Pons (tissue), 1 donor: ENCODE measurements around the gene UPF1.
A peak's percentile ranks its signal among the peaks of the same experiment; 100 is the strongest.
"Not testable (repeated sequence)": the region's sequence is repeated elsewhere in the genome, so short reads cannot be mapped to it uniquely, and the experiment has no call there.

ENCODE experiments used
- DNase-seq: peaks from one replicate; pipeline ENCODE4 v3.0.0-alpha.2; 2016; ENCODE audit warnings: low spot score

UPF1 gene

DNA sequence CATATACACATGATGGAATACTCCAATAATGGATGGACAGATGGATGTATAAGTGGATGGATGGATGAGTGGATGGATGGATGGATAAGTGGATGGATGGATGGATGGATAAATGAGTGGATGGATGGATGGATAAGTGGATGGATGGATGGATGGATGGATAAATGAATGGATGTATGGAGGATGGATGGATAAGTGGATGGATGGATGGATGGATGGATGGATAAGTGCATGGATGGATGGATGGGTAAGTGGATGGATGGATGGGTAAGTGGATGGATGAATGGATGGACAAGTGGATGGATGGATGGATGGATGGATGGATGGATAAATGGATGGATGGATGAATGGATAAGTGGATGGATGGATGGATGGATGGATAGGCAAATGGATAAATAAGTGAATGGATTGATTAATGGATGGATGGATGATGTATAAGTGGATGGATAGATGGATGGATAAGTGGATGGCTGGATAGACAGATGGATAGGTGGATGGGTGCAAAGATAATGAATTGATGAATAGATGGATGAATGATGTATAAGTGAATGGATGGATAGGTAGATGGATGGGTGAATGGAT lies 32.3 kb upstream of the UPF1 start:
- DNase-seq = no peak

DNA sequence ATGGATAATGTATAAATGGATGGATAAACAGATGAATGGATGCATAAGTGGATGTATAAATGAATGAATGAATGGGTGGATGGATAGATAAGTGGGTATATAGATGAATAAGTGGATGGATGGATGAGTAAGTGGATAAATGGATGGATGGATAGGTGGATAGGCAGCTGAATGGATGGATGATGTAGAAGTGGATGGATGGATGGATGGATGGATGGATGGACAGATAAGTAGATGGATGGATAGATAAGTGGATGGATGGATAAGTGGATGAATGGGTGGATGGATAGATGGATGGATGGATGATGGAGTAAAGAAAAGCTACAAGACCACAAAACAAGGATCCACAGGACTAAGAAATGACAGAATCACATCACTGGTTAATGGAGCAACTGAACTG lies 31.7 kb upstream of the UPF1 start:
- DNase-seq = no peak

DNA sequence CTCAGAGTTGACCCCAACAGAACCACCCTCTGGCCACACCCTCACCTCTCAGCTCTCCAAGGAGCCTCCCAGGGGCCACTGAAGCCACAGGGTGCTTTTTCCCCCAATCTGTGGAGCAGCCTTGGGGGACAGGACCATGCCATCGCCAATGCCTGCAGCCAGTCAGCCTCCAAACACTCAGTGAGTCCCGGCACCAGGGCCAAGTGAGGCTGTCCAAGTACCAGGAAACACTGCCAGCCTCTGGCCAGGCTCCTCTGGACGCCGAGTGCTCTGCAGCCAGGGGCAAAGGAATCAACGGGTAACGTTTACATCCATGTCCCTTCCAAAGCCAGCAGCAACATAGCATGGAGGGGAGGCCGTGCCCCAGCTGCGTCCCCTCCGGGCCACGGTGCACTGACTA lies 31.1 kb upstream of the UPF1 start:
- no peak for DNase-seq

DNA sequence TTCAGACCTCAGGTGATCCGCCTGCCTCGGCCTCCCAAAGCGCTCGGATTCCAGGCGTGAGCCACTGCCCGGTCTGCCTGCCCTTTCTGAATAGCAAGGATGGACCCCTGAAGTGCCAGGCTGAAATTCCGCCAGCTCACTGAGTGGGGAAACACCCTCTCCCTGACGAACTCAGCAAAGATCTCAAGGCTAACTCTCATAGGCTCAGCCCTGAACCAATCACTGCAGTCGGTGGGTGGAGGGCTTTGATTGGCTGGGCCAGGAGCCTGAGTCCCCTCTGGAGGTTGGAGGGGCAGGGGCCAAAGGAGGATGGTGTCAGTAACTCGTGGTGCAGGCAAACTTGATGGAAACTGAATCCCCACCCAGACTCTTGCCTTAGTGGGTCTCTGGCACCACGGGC lies 29.4 kb upstream of the UPF1 start:
- no peak for DNase-seq

DNA sequence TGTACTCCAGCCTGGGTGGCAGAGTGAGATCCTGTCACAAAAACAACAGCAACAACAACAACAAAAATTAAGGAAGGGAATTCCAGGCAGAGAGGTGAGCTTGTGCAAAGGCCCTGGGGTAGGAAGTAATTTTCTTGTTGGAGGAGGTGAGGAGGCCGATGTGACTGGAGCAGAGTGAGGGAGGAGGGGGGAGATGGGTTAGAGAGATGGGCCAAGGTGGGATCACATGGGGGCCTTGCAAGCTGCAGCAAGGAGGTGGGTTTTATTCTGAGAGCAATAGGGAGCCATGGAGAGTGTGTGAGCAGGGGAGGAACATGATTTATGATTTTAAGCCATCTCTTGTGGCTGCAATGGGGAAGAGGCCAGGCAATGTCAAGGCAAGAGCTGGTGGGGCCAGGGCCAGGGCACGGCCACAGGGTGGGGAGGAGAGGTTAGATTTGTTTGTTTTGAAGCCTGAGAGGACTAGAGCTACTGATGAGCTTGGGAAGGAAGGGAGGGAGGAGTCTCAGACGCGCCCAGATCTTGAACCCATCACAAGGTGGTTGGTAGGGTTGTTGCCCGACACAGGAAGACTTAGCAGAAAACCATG lies 28.1 kb upstream of the UPF1 start:
- DNase-seq = no peak

DNA sequence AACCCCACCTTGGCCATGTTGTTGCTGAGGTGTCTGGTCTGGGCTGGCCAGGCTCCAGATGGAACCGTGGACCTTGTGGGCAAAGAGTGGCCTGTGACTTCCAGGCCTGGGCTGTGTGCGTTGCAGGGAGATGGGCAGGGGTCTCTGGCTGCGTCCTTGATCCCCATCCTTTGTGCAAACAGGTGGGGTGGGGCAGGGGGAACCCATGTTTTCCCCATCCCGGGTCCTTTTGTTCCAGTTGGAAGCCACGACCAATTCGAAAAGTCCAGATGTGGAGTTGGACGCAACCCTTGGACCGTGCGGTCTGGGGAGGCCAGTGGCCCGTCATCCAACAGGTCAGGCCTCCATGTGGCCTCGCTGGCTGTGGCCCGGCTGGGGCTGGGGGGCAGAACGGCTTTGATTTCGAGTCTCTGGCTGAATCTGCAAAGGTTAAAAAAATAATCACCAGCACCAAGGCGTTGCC lies 27.6 kb upstream of the UPF1 start:
- DNase-seq = no peak

DNA sequence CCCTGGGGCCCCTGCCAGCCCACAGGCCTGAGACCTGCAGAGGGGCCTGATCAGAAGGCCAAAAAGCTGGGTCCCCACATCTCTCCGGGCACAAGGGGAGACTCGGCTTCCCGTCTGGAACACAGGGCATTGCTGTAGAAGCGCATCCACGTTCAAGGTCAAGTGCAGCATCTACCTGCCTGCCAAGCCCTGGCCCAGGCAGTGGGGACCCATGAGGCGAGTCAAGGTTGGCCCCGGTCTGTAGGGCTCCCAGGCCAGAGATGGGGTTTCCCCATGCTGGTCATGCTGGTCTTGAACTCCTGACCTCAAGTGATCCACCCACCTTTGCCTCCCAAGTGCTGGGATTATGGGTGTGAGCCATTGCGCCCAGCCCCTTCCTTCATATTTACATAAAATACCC lies 27.1 kb upstream of the UPF1 start:
- no peak for DNase-seq

DNA sequence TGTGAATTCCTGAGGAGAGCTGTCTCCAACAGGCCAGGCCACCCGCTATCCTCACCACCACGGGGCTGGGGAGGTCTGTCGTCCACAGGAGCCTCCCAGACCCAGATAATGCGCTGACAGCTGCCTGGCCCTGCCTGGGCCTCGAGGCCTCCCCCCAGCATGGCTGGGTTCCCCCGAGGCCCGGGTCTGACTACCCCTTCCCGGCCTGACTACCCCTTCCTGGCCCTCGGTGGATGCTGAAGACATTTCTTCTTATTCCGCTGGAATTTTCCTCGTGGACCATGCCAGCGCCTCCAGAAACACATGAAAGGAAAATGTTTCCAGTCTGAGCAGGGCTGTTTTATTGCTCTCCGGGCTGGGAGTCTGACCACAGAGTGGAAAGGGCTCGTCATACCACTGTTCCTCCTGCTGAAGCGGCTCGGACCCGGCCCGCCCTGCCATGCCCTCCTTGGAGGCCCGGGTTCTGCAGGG lies 23.9 kb upstream of the UPF1 start:
- no peak for DNase-seq

DNA sequence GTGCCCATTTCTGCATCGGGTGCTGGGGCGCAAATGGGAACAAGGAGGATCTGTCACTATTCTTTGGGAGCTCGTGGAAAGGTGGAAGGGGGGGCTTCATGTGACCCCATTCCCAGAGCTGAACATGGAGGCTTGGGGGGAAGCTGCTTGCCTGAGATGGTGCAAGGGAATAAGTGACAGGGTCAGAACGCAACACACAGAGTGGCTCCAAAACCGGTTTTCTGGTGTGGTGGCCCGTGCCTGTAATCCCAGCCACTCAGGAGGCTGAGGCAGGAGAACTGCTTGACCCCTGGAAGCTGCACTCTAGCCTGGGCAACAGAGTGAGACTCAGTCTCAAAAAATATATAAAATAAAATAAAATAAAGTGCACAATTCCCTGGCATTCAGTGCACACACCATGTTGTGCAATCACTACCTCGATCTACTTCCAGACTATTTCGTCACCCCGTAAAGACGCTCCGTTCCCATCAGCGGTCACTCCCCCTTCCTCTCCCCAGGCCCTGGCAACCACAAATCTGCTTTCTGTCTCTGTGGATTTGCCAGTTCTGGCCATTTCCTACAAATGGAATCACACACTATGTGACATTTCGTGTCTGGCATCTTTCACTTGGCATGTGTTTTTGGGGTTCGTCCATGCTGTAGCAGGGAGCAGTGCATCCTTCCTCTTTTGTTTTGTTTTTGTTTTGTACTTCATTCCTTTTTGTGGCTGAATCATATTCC lies 22.4 kb upstream of the UPF1 start:
- peak; percentile 26 for DNase-seq

DNA sequence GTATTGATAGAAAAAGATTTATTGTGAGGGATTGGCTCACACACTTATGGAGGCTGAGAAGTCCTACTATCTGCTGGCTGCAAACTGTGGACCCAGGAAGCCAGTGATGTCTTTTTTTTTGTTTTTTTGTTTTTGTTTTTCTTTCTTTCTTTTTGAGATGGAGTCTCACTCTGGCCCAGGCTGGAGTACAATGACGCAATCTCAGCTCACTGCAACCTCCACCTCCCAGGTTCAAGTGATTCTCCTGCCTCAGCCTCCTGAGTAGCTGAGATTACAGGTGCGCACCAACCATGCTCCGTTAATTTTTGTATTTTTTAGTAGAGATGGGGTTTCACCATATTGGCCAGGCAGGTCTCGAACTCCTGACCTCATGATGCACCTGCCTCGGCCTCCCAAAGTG lies 20.1 kb upstream of the UPF1 start:
- DNase-seq = not testable (repeated sequence)

DNA sequence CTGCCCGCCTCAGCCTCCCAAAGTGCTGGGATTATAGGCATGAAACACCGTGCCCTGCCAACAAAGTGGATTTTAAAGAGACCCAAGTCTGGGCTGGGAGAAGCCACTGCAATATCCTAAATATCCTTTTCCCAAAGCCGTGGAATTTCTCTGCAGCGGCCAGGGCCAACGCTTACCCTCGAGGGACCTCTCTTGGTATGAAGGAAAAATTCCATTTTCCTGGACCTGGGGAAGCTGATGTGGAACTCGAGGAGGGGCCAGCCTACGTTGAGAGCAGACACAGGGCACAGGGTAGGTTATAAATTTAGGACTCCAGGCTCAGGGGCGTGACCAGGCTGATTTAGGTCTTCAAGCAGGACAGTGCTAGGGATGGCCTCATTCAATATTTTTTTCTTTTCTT lies 17.7 kb upstream of the UPF1 start:
- DNase-seq = no peak

DNA sequence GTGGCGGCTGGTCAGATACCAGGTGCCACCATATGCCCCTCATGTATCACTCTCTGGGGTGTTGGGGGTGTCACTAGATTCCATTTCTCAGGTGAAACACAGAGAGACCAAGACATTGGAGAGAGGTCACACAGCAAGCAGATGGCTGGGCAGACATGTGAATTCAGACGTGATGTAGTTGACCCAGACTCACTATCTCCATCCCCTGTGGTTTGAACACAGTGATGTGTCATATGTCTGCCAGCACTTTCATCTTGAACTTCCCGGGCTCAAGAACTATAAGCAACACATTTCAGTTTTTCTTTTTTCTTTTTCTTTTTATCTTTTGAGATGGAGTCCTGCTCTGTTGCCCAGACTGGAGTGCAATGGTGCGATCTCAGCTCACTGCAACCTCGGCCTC lies 16.1 kb upstream of the UPF1 start:
- no peak for DNase-seq

DNA sequence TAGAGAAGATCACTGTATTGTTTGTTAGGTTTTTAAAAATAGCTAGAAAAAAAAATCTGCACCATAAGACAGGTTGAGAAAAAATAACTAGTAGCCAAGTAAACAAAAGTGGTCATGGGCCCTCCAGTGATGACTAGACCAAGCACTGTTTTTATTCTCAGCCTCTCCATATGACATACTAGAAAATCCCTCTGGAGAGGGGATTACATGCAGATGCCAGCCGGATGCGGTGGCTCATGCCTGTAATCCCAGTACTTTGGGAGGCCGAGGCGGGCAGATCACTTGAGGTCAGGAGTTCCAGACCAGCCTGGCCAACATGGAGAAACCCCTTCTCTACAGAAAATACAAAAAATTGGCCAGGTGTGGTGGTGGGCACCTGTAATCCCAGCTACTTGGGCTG lies 15.1 kb upstream of the UPF1 start:
- DNase-seq = not testable (repeated sequence)

DNA sequence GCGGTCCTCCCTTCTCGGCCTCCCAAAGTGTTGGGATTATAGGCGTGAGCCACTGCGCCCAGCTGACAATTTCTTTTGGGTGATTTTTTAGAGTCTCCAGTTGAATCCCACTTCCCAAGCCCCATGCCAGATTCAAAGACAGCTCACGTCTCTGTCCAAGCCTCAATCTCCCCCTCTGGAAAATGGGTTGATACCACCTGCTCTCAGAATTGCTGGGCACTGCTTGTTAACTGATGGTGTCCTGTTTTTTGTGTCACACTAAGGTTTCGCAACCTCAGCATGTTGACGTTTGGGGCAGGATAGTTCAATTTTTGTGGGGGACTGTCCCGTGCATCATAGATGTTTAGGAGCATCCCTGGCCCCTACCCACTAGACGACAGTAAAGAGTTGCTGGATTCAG lies 14.2 kb upstream of the UPF1 start:
- no peak for DNase-seq

DNA sequence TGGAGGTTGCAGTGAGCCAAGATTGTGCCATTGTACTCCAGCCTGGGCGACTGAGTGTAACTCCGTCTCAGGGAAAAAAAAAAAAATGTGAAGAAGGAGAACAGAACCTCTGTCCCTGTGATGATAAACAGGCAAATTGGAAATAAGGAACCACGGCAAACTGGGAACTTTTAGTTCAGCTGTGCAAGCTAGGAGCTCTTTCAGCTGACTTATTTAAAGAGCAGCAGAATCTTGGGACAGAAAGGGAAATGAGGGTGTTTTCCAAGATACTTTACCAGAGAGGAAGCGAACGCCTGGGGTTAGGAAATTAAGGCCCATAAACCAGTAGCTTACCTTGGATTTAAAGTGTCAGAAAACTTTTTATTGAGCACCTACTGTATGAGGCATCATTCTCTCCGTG lies 3.0 kb upstream of the UPF1 start:
- no peak for DNase-seq

DNA sequence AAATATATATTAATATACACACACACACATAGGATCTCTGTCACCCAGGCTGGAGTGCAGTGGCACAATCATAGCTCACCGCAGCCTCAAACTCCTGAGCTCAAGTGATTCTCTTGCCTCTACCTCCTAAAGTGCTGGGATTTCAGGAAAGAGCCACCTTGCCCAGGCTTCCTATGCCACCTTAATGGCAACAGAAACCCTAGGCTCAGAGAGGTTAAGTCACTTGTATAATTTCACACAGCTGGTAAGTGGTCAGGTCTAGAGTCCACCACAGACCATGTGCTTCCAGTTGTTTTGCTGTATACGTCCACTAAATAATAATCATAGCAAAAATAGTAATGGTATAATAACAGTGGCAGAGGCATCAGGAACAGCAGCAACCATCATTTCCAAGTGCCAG lies 1.3 kb upstream of the UPF1 start:
- no peak for DNase-seq

DNA sequence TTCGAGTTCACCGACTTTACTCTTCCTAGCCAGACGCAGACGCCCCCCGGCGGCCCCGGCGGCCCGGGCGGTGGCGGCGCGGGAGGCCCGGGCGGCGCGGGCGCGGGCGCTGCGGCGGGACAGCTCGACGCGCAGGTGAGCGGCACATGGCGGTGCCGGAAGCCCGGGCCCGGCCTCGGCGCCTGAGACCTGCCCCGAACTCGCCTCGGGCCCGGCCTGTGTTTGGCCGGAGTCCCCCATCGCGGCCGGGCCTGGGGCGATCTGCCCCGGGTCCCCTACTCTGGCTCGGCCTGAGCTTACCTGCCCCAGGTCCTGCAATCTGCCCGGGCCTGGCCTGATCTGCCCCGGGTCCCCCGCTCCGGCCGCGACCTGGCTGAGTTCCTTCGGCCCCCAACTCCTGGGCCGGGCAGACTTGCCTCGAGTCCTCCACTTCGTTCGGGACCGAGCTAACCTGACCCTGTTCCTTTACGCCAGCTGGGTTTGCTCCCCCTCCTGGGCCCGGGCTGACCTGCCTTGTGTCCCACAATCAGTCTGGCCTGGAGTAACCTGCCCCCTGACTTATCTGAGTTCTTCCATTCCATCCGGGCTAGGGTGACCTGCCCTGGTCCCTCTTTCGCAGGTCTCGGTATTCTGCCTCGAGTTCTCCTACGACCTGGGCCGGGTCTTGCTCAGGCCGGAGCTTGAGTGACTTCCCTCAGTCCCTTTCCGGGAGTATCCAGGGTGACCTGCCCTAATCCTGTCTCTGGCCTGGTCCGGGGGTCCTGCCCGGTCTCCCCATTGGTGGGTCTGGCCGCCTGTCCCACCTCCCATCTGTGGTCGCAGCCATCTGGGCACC lies 764 bp downstream of the UPF1 start:
- no peak for DNase-seq

DNA sequence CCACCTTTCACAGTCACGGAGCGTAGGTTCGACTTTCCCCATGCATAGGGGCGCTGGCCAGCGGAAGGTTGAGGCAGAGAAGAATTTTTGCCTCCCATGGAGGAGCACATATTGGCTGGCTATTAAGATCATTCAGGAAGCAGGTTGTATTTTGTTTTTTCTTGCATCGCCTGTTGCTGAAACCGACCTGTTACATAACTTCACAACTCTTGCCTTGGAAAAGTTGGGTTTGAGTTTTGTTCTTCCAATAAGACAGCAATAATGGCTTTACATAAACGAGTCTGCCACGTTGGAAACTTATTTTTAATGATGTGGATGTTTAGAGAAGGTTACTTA lies 1.4 kb downstream of the UPF1 start:
- no peak for DNase-seq

DNA sequence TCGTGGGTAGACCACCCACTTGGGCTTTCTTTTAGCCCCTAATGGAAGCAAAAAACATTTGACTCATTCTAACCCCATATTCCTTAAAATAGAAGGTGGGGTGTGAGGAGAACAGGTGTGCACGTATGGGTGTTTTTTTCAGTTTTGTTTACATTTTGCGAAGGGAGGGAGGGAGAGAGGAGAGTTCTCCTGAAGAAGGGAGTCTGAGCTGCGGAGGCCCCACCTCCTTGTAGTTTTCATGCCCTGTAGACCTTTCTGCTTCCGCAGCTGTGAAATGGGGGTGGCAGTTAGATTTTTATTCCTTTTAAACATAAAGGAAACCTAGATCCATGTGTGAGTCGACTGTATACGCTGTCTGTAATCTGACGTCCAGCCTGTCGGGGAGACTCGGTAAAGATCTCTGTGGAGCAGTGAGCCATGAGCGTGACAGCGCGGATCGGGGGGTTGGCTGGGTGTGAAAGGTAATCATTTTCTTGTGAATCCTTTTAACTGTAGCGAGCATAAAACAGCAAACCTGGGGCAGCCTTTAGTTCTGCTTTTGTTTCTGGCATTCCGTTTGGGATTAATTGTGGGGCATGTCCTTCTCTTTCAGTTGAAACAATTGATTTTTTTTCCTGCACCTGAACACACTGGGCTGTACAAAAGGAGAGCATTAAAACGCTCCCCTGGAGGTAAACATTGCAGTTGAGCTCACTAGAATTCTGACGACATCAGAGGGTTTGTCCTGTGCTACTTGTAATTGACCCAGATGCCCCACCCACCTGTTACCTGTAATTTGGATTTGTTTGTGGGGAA lies 2.3 kb downstream of the UPF1 start:
- no peak for DNase-seq

DNA sequence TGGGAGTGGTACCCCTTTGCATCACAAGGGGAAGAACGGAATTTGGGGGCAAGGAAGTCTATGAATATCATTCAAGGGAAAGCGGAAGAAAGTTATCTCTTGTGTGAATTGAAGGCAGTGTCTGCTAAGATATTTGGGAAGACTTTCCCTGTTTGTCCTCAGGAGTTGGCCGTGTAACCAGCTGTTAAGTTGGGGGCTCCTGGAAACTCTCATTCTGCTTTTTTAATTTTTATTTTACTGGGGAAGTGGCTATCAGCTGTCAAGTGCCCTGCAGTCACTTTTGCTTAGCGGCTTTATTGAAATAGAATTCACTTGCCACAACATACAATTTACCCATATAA lies 2.9 kb downstream of the UPF1 start:
- DNase-seq = no peak

DNA sequence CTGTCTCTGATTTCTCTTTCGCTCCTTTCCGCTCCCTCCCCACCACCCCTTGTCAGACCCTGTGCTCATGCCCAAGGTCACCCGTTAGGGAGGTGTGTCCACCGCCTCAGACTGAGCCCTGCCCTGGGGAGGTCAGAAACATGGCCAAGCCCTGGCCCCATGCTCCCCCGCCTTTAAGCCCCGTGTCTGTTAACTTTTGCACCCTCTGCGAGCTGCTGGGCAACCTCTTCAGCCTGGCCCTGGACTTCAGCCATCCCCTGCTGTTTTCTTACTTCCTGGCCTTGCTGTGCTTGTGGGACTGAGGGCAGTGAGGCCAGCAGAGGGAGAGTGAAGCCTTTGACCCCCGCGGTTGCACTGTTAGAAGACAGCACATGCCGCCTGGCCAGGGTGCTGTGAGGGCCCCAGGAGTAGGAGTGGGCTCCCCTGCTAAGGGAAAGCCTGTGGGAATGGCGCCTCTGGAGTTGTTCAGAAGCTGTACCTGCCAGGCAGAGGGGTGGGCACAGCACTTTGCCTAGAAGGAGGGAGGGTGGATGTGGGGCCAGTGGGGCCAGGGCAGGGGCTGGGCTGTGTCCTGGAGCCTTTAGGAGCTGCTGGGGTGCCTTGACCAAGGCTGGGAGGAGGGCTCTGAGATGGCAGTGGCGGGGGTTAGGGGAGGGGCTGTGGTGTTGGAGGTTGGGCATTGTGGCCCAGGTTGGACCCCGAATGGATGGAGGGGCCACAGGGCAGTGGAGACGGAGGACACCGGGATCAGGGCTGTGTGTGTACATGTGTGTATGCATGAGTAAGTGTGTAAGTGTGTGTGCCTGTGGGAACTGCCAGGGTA lies 7.9 kb downstream of the UPF1 start:
- DNase-seq = no peak
